AG04450 (cell line): ENCODE measurements around the gene COL5A3. TPM values are rescaled to one million over a fixed set of nuclear protein-coding genes. Genes with fewer than 3 reads are reported as not detected.

ENCODE experiments used
- CTCF ChIA-PET: fragments of 300-600, 350-600 bp; formaldehyde crosslinking; extraction: SDS; loops from one replicate; lab custom pipeline; 2022; ENCODE audit warnings: antibody characterized with exemption, inconsistent platforms; lab: Charles Lee
- POLR2A ChIA-PET: fragments of 350-600 bp; formaldehyde crosslinking; extraction: SDS; loops from one replicate; lab custom pipeline; 2021; ENCODE audit warnings: antibody characterized with exemption, inconsistent platforms; lab: Yijun Ruan, JAX
- DNase-seq: peaks from one replicate; pipeline ENCODE4 v3.0.0-alpha.2; 2011; ENCODE audit warnings: low read depth, low spot score
- H3K27ac ChIP-seq: one replicate; pipeline ENCODE4 v1.5.1; 2012; ENCODE audit warnings: low read depth, low read length, control low read depth
- H3K27me3 ChIP-seq: one replicate; pipeline ENCODE4 v1.6.0; 2012; ENCODE audit warnings: low read length; ENCODE audit not compliant: control insufficient read depth, insufficient read depth
- H3K4me3 ChIP-seq: 2 replicates; pipeline ENCODE4 v1.5.1; 2011; ENCODE audit warnings: mild to moderate bottlenecking, low read depth, low read length, control low read depth
- H3K9me3 ChIP-seq: 2 replicates; pipeline ENCODE4 v1.5.1; 2012; ENCODE audit warnings: low read length; ENCODE audit not compliant: control insufficient read depth, insufficient read depth
- CTCF ChIP-seq: IDR thresholded peaks from 2 replicates; pipeline ENCODE4 v1.5.1; 2011; ENCODE audit warnings: low read depth, low read length, control low read depth, inconsistent platforms
- polyA plus RNA-seq: library from polyadenylated mRNA; depleted of rRNA; stranded (reverse); fragments of >200 nt; gene quantifications from 2 replicates; pipeline ENCODE4 v1.2.3, GENCODE V29; 2011

The COL5A3 gene
- polyA plus RNA-seq, 1 experiment: 1.6 TPM

- ChIA-PET CTCF (interaction anchor here (0.5 kb wide), 1 partner anchor 14 kb away, joined by 4 read pairs; no protein-coding TSS in a partner anchor), POLR2A (no interaction called here)
- H3K4me3 ChIP-seq: no peak within 1 kb of the TSS
- H3K27ac ChIP-seq: no peak within 1 kb of the TSS
- H3K9me3 ChIP-seq: no peaks in the 10 kb centered on the region
- TF ChIP-seq CTCF: no peak
- no peak for DNase-seq
- no peaks in the 10 kb centered on the region for H3K27me3 ChIP-seq
These were observed 3.0 kb upstream of the COL5A3 start, which contains the start of gene RDH8 for GRCh38 chr19:10013316-10013715. Gene RDH8 (plus strand): TSS chr19:10013483. CDS start chr19:10013498, 15 bp downstream.

- TF ChIP-seq CTCF: no peak
- ChIA-PET POLR2A (no interaction called here), CTCF (interaction anchor here (1.3 kb wide), 1 partner anchor 11 kb away, joined by 4 read pairs; no protein-coding TSS in a partner anchor)
- no peak for DNase-seq
- Histone ChIP-seq H3K27ac (no peak overlapping the region), H3K27me3 (no peaks in the 10 kb centered on the region), H3K9me3 (no peaks in the 10 kb centered on the region), H3K4me3 (no peak overlapping the region)
These were observed 1.7 kb upstream of the COL5A3 start for GRCh38 chr19:10011974-10012373.

GRCh38 chr19:10010939-10011338, 635 bp upstream of the COL5A3 start:
- Histone ChIP-seq H3K27ac (no peak overlapping the region), H3K9me3 (no peaks in the 10 kb centered on the region), H3K4me3 (no peak overlapping the region; the same call in 1 of the 2 replicates), H3K27me3 (no peaks in the 10 kb centered on the region)
- CTCF ChIA-PET: interaction anchor here (0.6 to 3.2 kb wide), 2 partner anchors 10 to 33 kb away, joined by 3 to 33 read pairs; no protein-coding TSS in a partner anchor
- no peak for TF ChIP-seq CTCF
- POLR2A ChIA-PET: interaction anchor here (0.9 kb wide), 1 partner anchor 17 kb away, joined by 3 read pairs; no protein-coding TSS in a partner anchor
- no peak for DNase-seq

GRCh38 chr19:10009714-10010224, 535 bp downstream of the COL5A3 start:
- TF ChIP-seq CTCF: no peak
- ChIA-PET CTCF (interaction anchor here (3.2 kb wide), 1 partner anchor 9 kb away, joined by 33 read pairs; no protein-coding TSS in a partner anchor), POLR2A (interaction anchor here (0.6 to 1.1 kb wide), 7 partner anchors 10 to 1496 kb away, joined by 3 to 8 read pairs (median 4); no protein-coding TSS in a partner anchor)
- Histone ChIP-seq H3K27ac (peak overlapping the region; percentile 21), H3K4me3 (peak overlapping the region; percentile 57), H3K9me3 (no peaks in the 10 kb centered on the region), H3K27me3 (no peaks in the 10 kb centered on the region)
- no peak for DNase-seq

GRCh38 chr19:10008184-10008765, 2.0 kb downstream of the COL5A3 start:
- Histone ChIP-seq H3K4me3 (no peak overlapping the region), H3K27me3 (no peaks in the 10 kb centered on the region), H3K27ac (peak overlapping the region; percentile 91), H3K9me3 (no peaks in the 10 kb centered on the region)
- DNase-seq: no peak
- no peak for TF ChIP-seq CTCF
- ChIA-PET POLR2A (interaction anchor here (0.6 to 1.1 kb wide), 2 partner anchors 19 to 574 kb away, joined by 3 to 8 read pairs; no protein-coding TSS in a partner anchor), CTCF (interaction anchor here (0.9 to 3.2 kb wide), 2 partner anchors 8 to 19 kb away, joined by 4 to 33 read pairs; no protein-coding TSS in a partner anchor)
